NCI-H2107 treated with DMSO at 0.1 percent for 48 hours (cell line): ENCODE data around the gene RANBP1.

Experiments used
- DNase-seq: peaks from one replicate; lab custom pipeline; 2025; ENCODE audit not compliant: unreplicated experiment; lab: John Stamatoyannopoulos, UW

RANBP1 gene

DNA sequence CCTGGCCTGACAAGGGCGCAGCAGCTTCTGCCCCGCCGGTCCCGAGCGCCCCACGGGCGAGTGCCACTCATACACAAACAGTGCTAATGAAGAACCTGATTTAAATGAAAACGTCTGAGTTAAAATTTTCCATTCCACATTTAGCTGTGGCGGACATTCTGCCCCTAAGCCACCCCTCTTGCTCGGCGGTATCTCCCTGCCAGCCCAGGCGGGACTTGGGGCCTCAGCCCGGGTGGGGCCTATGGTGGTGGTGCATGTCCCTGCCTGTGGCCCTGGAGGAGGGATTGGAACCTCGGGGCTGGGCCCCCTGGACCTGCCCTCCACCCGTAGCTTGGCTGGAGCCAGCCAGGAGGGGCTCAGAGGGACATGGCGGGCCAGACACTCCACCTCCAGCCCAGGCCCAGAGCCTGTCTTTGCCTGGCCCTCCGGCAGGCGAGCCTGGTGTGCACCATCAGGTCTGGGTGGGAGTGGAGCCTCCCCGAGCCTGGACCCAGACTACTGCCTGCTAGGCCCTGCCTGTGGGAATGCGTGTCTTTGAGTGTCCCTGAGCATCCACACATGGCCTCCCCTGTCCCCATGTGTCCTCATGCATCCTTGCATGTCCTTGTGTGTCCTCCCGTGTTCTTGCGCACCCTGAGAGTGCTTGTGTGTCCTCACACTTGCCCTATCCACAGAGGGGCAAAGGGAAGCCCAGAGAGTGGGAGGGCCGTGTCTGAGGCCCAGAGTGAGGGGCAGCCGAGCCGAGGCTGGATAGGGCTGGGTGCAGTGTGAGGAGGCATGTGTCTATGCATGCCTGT is 20.1 kb downstream of the RANBP1 start:
- no peak for DNase-seq

- DNase-seq: no peak
Observed at GRCh38 chr22:20136603-20136873, 20.6 kb downstream of the RANBP1 start.

- DNase-seq: no peak
Observed at GRCh38 chr22:20137113-20137512, 21.2 kb downstream of the RANBP1 start.

GRCh38 chr22:20137671-20138416 is 21.9 kb downstream of the RANBP1 start:
- no peak for DNase-seq

DNA sequence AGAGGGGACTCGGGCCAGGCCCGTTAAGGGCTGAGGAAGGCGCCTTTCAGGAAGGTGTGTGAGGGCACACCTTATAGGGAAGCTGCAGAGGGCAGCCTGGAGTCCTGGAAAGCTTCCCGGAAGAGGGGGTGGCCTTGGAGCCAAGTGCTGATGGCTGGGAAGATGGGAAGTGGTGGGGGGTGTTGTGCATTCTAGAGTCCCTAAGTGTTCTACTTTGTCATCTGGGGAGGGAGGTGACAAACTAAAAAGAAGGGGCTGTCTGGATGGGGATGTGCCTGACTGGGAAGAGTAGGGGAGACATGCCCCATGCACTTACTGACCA is 22.5 kb downstream of the RANBP1 start:
- no peak for DNase-seq

DNA sequence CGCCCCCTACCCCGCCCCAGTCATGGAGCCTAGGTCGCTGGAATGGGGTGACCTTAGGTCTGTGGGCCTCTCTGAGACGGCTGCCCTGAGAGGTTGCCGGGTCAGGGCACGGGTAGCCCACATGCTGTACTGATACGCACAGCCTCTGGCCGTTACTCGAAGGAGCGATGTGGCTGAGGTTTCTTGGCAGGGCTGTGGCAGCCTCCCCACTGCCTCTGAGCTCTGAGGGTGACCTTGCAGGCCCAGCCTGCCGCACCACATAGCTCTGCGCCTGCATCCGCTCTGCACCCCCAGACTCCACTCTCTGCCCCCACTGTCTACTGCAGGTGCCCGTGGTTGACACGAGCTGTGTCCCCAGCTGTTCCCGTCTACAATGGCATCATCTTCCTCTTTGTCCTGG is 23.0 kb downstream of the RANBP1 start:
- DNase-seq: no peak

DNA sequence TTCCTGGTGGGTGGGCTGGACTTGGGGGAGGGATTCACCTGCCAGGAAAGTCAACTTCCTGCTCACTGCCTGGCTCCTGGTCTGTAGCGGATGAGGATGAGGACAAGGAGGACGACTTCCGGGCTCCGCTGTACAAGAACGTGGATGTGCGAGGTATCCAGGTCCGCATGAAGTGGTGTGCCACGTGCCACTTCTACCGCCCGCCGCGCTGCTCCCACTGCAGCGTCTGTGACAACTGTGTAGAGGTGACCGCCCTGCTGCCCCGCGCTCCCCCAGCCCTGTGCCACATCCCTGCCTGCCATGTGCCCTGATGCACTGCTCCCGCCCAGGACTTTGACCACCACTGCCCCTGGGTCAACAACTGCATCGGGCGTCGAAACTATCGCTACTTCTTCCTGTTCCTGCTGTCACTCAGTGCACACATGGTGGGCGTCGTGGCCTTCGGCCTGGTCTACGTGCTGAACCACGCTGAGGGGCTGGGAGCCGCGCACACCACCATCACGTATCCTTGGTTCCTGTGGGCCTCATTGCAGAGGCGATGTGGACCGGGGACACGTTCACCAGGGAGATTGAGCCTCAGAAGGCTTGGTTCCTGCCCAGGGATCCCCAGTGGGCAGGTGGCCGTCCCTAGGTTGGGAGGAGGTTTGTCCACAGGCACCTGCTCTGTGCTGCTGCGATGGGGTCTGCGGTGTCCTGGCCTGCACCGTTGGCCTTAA is 23.6 kb downstream of the RANBP1 start:
- DNase-seq: no peak

DNA sequence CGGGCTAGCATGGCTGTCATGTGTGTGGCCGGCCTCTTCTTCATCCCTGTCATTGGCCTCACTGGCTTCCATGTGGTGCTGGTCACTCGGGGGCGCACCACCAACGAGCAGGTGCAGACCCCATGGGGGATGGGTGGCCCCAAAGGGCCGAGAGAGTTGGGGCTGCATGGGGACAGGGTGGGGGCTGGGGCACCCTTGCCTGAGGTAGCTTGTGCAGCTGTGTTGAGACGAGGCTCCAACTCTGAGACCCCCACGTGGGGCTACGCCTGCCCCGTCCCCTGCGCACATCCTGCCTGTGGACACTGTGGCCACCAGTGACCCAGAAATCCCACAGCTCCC is 24.2 kb downstream of the RANBP1 start:
- DNase-seq: no peak

DNA sequence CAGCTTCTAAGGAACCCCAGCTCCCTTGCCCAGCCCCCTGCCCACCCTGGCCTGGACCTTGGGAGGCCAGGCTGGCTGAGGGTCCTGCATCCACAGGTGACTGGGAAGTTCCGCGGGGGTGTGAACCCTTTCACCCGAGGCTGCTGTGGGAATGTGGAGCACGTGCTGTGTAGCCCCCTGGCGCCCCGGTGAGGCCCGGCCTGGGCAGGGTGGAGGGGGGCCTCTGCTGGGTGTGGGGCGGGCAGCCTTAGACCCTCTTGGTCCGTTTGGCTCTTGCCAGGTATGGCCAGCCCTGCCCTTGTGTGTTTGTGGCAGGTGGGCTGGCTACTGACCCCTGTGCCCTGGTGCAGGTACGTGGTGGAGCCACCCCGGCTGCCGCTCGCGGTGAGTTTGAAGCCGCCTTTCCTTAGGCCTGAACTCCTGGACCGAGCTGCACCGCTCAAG is 24.6 kb downstream of the RANBP1 start:
- no peak for DNase-seq

DNA sequence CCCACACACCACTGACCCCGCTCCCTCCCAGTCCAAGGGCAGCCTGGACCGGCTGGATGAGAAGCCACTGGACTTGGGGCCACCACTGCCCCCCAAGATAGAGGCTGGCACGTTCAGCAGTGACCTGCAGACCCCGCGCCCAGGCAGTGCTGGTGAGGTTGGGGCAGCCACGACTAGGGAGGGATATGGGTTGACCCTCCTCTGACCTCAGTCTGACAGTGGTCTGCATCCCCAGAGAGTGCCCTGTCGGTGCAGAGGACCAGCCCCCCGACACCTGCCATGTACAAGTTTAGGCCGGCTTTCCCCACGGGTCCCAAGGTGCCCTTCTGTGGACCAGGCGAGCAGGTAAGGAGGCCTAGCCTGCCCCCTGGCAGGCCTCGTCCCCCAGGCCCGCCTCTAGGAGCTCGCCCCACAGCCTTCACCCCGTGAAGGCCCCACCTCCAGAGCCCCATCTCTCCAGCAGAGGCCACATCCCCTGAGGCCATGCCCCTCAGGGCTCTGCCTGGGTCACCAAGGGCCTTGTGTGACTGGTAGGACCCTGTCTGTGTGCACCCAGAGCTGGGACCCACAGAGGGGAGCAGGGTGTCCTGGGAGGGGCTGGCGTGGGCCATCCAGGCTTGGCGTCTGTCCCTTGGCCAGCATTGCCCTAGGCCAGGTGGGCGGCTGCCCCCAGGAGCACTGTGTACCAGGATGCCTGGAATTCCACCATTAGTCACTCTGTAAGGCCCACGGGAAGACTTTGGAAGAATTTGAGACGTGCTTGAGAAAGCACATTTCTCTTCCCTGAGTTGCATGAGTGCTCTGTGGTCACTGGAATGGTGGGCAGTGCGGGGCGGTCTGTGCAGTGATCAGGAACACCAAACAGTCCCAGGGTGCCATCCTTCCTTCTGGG is 25.5 kb downstream of the RANBP1 start:
- DNase-seq: no peak

- DNase-seq: no peak
Observed at GRCh38 chr22:20142711-20143621, 27.1 kb downstream of the RANBP1 start.

GRCh38 chr22:20143883-20144665 is 28.2 kb downstream of the RANBP1 start:
- DNase-seq: no peak

- DNase-seq: no peak
Observed at GRCh38 chr22:20145206-20145831, 29.4 kb downstream of the RANBP1 start.

- DNase-seq: no peak
Observed at GRCh38 chr22:20145832-20146223, 29.9 kb downstream of the RANBP1 start.

DNA sequence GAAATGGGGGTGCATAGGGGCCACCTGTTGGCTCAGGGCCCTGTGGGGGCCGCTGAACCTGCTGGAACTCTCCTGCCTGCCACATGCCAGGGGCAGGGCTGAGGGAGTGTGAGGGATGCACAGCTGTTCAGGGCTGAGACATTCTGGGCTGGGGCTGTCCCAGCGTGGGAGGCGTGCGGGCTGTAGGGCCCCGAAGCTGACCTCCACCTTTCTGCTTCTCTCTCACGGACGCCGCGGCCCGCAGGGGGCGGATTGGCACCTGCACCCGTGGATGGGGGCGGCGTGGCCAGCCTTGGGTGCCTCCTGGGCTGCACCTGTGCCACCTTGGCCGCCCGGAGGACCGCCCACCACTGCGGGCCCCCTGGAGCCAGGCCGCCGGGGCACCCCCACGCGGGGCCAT is 30.9 kb downstream of the RANBP1 start:
- no peak for DNase-seq

- DNase-seq: no peak
Observed at GRCh38 chr22:20147237-20147988, 31.5 kb downstream of the RANBP1 start.

GRCh38 chr22:20148414-20148813 is 32.5 kb downstream of the RANBP1 start:
- no peak for DNase-seq
